Vagina (tissue), 2 donors: ENCODE results near the gene ZNF79.

Experiments
- CTCF ChIP-seq, 3 experiments: fragments of 450-650 bp in 2 of 3; fragments of 200-600 bp in 1 of 3; sonication (generic) in 1 of 3; IDR thresholded peaks; one replicate each; pipeline ENCODE4 v1.5.1; 2017 to 2019; ENCODE audit warnings: antibody characterized with exemption in 3 of 3, mild to moderate bottlenecking in 2 of 3, moderate library complexity in 2 of 3
- POLR2AphosphoS5 ChIP-seq, 2 donors: sonication (generic); formaldehyde crosslinking; IDR thresholded peaks; one replicate each; pipeline ENCODE4 v1.9.0; 2017; ENCODE audit warnings: antibody characterized with exemption in 2 of 2, mild to moderate bottlenecking in 2 of 2, low read depth in 1 of 2; ENCODE audit not compliant: insufficient read depth in 1 of 2

GRCh38 chr9:127449332-127449966 is 25.3 kb downstream of the ZNF79 start:
- TF ChIP-seq POLR2AphosphoS5 (IDR thresholded peaks at IDR 0.05; ENCODE audit: insufficient read depth in 1 of 2, low read depth in 1 of 2) = no peak
- TF ChIP-seq CTCF (IDR thresholded peaks at IDR 0.05) = no peak
